HG02938 (cell line): ENCODE data around the gene HS3ST1.

Experiments
- ATAC-seq: cut with Tn5 transposase; IDR thresholded peaks from one replicate; pipeline ENCODE4 v1.9.1; 2021; ENCODE audit warnings: mild to moderate bottlenecking, moderate library complexity; ENCODE audit not compliant: unreplicated experiment

HS3ST1 gene

DNA sequence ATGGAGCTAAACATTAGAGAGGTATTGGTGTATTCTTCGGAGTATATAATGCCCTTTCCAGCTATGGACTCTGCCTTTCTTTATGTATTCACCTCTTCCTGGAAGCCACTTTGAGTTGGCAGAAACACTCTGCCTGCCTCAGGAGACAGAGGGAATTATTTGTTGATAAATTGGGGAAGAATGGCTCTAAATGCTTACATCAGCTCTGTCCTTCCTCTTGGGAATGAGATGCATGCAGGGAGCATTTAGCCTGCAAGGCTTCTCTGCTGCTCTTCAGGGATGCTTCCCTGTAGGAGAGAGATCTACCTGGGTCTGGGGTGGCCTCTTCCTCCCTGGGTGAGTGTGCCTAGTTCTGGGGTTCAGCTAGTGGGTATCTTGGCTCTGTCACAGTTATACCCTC, 6.9 kb upstream of the HS3ST1 start:
- ATAC-seq, result no peak

DNA sequence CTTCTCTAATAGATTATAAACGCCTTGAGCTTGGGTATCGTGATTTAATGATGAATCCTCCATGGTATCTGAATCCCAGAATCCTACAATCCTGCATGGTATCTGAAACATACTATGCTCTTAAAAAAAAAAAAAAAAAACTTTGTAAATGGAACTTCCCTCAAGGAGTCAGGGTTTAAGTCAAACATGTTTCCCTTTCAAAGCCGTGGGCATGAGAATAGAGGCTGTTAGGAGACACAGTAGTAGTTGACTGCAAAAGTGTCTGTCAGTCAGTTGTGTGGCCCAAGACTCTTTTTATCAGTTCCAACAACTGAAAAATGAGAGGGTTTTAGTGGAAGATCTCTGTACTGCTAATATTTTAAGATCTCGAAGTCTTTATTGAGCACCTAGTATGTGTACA, 2.4 kb upstream of the HS3ST1 start:
- no peak for ATAC-seq

DNA sequence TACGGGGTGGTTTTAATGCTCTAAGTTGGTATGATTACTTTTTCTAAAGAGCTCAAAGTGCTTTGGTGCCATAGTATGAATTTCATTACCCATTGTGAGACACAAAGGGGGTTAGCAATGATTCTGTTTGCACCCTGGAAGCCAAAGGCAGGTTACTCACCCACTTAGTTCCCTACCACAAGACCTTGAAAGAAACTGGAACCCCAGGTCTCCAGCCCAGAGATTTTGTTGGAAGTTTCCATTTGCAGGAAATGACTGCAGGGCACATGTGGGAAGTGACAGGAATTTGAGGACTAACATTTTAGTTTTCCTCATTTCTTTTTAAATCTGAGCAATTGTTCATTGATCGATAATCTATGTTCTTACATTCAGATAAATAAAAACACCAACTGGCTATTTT, 1.8 kb upstream of the HS3ST1 start:
- no peak for ATAC-seq

DNA sequence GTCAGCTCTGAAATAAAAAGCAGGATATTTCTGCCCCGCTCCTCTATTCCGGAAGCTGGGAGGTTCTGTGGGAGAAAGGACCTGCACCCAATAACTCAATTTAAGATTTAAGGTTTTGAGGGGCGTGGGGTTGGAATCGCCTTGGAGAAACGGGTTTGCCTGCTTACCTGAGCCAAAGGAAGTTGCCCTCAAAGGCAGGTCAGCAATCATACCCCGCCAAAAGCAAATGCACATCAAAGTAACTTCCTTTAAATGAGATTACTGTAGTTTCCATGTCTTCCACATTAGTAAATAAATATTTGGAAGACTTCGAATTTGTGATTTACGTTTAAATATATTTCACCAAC, 978 bp upstream of the HS3ST1 start:
- no peak for ATAC-seq

DNA sequence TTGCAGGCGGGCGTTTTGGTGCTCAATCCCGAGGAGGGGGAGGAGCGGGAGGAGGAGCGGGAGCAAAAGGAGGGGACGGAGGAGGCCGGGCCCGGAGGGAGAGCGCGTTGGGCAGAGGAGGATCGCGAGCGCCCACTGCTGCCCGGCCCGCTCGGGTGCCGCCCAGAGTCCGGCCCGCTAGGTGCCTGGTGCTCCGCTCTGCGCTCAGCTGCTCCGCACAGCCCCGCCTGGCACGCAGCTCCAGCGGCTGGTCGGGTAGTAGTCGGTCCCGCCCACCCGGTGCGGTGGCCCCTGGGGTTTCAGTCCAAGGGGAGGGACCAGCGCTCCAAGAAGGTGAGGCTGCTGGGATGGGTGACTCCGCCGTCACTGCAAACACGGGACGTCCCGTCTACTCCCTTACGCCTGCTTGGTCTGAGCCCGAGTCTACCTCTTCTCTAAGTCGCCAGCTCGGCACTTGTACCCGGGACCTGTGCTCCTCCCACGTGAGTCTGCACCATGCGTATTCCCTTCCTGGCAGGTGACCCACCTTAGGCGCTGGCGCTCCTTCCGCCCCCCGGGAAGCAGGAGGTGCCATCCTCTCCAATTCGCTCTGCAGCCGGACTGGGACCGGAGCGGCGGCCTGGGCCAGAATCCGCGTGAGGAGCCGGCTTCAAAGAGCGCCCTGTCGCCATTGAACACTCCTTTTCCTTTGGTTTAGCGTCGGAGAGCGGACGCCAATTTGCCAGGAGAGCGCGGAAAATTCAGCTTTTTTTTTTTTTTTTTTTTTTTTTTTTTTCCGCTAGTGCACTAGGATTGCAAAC, 405 bp upstream of the HS3ST1 start:
- peak; percentile 61 for ATAC-seq

DNA sequence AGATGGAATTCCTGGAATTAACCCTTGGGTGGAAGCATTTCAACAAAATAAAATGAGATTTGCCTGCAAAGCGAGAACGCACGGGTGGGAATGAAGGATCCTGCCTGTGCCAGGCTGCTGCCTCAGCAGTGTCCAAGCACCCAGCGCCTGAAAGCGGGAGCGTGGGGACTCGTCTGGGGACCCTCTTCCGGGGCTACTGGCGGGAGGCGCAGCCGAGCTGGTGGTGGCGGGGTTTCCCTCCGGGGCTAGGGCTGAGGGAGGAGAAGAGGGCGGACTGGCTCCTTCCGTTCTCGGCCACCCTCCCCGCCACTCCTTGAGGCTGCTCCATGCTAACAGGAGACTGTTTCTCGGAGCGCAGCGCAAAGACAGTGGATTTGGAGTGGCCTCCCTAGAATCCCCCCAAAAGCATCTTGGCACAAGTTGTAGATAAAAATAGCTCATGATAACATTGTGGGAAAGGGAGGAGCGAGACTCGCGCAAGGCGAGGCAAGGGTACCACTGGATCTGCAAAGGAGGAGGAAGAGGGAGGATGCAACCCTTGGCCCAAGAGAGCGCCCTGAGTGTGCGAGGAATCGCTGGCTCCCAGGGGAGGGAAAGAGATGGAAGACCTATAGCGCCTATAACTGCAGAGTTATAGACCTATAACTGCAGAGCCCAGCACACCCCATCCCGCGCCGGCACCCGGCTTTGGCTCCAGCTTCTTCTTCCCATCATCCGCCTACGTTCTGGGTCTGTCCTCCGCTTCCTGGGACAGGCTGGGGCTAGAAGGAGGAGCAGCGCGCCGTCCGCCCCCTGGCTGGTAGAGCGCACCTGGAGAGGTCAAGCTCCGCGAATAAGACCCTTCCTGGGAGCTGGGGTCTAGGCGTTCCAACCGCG, 1.3 kb downstream of the HS3ST1 start:
- ATAC-seq, result no peak

DNA sequence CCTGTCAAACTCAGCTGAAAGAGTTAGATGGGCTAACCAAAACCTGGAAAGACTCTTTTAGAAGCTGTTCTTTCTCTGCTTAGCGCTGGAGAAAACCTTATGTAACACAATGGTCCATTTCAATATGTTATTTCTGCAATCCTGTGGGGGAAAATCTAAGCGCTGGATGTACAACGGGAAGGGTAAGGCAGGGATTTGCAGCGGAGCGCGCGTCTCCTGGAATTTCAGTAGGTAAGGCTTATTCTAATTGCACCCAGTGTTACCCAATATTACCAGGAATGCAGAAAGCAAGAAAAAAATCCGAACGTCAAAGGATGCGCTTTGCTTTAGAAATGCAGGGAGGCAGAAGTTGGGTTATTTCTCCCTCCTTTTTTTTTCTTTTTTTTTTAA, 2.0 kb downstream of the HS3ST1 start:
- no peak for ATAC-seq

DNA sequence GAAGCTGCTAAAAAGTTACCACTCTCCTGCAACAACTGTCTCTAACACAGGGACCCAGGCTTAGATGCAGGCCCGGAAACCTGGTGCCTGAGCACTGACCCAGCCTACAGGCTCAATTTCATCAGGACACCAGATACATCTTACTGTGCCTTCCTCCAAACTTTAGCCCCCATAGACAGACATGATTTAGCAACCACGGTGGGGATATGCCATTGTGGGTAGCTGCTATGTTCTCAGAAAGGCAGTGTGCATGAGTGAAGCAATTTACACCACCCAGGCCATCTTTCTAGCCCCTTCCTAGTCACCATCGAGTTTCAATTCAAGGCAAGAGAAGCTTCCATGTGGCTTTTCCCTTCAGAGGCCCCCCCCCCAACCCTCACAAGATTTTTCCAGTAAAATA, 2.7 kb downstream of the HS3ST1 start:
- ATAC-seq, result no peak

DNA sequence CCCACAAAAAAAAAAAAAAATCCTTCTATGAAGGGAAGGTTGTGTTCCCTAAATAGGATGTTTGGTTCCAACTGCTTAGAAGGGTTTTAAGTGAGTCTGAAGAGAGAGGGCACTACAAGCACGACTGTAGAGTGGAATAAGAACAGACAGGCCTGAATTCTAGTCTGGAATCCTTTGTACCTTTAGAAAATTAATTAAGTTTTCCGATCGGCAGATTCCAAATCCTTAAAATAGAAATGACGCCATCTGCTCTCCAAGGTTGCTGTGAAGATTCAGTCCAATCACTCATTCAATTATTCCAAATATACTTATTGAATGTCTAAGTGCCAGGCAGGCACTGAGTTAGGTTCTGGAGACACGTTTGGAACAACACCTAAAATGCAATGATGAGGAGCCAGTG, 3.8 kb downstream of the HS3ST1 start:
- no peak for ATAC-seq

DNA sequence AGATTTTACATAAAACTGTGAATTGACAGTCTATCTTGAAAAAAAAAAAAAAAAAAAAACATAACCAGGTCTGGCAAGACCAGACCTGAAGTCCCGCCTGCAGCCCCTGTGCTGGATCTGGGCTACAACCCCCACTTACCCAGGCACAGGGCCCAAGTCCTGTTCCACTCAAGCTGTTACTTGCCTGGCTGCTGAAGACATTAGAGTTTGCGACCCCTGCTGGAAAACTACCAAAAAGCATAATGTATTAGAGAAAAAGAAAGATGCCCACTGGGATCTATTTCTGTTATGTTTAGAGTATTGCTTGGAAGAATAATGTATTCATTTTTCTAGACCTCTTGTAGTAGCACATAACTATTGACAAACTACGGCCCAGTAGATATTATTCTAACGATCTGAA, 4.7 kb downstream of the HS3ST1 start:
- no peak for ATAC-seq

DNA sequence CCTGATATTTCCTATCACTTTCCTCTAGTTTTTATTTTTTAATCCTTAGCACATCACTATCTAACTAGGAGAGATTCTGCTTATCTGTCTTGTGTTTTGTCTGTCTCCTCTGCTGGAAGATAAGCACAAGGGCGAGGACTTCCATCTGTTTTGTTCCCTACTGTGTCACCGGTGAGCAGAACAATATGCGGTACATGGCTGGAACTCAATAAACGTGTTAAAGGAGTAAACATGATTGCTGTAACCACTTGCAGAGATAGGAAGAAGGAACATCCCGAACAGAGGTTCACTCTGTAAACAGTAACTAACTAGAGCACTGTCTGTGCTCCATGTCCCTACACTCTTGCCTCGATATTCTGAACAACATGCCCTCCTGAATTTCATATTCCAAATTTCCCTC, 5.2 kb downstream of the HS3ST1 start:
- ATAC-seq, result no peak

DNA sequence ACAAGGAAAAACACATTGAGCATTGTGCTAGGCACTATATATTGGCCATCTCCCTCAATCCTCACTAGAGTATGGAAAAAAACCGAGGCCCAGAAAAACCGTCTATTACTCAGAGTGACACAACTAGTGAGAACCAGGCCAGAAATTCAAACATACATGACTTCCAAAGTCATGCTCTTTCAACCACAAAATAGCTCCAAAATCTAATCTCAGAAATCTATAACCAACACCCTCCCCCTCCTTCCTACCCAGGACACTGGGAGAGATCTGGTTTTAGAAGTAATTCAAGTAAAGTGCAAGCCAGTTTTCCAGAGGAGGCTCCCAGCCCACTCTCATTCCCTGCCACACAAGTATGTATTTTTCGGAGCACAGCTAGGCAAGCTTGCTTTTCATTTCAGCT, 7.6 kb downstream of the HS3ST1 start:
- ATAC-seq, result no peak

DNA sequence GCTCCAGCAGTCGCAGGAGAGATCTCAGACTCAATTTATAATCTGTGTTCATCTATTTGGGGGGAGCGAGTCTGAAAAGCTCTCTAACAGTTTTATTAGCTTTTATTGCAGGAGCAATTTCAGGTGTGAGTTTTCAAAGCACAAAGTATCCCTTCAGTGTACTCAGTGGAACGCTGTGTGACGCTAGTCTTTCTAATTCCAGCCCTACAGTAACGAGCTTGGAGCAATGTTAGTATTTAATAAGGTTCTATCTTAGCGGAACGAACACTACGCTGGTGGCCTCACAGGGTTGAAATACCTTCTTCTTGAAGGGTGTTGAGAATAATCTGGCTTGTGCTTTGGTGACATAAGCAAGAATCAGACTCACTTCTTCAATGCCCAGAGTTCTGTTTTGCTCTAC, 8.4 kb downstream of the HS3ST1 start:
- ATAC-seq, result no peak

DNA sequence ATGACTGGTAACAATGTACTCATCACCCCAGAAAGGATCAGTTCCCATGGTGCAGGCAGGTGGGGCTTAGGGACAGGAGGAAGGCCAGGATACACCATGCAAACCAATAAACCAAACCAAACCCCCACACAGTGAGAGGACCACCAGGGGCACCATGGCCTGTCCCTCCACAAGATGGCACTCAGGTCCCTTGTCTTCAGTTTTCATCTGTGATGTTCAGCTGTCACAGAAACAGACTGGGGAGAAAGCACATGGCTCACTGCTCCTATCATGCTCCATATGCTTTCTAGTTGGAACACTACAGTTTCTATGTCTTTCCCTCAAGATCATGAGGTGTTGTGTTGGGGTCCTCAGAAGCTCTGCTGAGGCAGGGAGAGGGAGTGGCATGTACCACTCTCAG, 10.1 kb downstream of the HS3ST1 start:
- no peak for ATAC-seq

DNA sequence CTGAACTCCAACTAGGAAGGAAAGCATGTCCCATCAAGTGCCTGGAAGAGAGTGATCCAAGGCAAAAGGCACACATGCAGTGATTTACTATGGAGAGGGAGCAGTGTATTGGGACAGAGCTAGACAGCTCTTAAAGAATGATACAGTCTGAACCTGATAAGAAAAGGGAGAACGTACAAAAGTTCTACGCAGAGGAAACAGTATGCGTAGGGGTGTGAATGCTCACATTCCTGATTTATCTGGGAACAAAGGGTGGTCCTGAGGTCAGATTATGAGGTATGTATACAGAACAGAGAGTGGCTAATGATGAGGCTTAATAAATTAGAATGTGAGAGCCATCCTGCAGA, 12.0 kb downstream of the HS3ST1 start:
- ATAC-seq, result no peak

DNA sequence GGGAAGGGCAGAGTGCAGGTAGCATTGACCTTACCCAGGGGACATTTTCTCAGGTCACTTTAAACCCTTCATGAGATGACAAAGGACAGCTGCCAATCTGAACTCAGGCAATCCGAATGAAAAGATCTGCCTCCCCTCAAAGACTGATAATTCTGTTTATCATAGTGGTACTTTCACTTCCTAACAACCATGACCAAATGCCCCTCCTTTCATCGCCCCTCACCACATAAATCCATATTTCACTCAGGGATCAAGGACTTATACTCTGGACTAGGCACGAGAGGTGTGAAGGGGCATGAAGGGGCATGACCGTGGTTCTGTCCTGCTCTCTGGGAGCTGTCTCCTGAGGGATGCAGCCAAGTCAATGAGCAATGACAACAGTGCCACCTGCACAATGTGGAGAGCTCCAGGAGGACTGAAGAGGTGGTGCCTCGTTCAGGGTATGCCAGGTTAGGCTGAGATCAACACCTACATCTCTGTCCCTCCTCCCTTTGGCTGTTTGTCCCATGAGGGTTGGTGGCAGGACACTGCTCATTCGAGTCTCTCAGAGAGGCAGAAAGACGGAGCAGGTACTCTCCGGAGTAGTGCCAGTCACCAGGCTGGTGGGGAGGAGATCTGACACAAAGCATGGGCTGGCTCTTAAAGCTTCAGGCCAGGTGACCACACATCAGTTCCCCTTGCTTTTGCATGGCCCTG, 12.5 kb downstream of the HS3ST1 start:
- peak; percentile 46 for ATAC-seq

DNA sequence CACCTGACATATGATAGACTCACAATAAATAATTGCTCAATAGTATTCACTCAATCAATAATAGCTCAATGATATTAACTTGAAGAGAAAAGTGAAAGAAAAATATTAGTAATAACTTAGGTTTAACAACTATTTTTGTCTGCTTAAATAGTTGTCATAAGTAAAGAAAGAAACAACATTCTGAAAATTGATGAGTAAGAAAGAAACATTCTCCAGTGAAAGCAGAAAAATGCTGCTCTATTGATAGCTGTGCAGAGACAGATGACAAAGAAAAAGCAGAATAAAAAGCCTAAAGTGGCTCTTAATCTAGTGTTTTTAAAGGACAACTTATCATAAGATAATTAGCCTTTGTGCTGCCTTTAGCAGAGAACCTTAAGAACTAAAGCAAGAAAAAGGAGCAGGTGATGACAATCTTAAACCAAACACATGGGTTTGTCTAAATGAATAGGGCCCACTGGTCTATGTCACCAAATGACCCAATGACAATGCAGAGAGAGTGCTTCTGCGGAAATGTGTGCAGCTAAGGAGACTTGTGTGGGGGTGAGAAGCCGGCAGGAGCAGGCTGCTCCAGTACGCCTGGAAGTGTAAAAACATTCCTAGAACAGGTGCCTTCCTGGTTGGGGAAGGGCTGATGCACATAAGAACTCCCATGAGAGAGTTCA, 13.2 kb downstream of the HS3ST1 start:
- peak; percentile 62 for ATAC-seq

DNA sequence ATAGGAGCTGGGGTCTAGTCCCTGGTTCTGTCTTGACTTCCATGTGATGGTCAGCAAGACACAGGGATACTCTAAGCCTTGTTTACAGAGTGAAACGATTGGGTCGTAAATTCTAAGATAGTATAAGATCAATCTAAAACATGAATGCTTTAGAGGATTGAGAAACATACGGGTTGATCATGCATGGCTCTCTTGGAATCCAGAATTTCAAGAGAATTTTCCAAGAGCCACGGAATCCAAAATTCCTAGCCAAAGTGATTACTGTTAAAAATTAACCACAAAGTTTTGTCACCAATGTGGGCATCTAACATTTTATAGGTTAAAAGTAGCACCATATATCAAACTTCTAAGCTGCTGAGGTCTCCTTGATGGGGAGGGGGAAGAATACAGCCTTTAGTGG, 16.5 kb downstream of the HS3ST1 start:
- ATAC-seq, result no peak

DNA sequence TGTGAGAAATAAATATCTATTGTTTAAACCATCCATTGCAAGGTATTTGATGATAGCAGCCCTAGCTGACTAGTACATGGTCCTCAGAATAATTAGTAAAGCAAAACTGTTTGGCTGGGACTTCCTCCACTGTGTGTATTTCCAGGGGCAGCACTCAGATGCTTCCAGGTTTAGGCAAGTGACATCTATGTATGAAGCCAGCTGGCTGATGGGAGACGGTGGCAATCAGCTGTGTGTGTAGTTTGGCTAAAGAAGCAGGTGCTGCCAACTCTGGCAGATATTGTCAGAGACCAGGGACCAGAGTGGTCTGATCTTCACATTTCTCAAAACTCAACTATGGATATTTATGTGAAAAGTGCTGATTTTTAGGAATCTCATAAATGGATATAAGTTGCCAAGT, 19.1 kb downstream of the HS3ST1 start:
- ATAC-seq, result no peak

DNA sequence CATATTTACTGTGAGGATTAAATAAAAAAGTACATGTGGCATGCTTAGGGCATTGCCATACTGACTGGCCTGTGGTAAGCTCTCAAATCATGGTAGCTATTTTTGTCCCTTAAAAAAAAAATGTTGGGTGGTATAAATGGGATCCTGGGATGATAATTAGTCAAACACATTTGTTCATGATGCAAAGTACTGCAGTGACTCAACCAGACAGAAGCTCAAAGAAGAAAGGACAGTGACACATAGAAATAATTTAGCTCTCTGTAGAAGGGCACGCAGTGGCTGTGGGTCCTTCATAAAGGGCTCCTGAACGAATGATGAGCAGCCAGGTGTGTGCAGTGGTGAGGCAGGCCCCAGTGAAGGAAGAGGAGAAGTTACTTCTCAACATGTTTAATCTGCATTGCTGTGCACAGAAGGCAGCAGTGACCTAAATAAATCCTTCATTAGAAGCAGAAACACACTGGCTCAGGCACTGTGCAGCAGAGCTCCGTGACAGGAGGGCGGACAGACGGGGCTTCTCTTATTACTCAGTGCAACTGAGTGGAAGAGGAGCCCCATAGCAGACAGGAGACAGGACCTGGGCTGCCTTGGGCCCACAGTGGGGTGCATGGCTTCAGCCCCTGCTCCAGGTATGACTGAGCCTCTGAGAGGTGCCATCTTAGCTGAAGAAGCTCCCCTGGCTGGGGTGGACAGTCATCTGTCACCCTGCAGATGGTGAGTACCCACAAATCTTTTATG, 20.3 kb downstream of the HS3ST1 start:
- no peak for ATAC-seq

DNA sequence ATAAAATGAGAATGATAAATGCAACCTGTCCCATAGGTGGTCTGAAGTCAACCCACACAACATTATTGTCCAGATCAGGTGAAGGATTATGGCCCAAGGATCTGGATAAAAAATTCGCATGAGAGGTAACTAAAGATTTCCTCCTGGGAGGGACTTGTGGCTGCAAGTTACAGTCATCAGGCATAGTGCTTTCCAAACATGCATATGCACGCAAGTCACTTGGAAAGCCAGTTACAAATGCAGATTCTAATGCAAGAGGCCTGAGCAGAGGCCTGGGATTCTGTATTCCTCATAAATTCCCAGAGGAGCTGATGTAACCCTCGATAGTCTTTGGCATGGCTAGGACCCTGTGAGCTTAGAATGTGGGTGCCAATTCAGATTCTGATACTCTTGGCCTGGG, 21.1 kb downstream of the HS3ST1 start:
- no peak for ATAC-seq
